ENCODE data around the gene MYO1A.
A peak's percentile ranks its signal among the peaks of the same experiment; 100 is the strongest.

MYO1A gene

DNA sequence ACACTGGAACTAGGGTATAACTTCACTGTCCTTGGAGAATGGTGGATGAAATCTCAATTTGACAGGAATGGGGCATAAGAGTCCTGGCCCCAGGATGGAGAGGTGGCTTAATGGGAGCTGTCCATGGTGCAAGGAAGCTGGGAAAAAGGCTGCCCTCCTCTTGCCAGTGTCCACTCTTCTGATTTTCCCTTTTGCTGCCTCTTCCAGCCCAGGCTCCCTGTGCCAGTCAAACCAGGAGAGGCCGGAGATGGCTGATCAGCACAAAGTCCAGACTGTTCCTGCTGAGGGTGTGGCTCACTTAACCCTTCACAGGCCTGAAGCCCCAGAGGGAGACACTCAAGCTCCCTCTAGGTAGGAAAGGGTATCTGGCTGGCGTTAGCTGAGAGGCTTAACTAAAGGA, at the start of gene MYO1A:
Gene MYO1A (minus strand): TSS at position 240 of the 400 bp plus-strand sequence. CDS start 1,806 bp downstream, outside the sequence.
- DNase-seq (ENCODE audit: low spot score): no peak

GRCh38 chr12:57099047-57099714, 49.3 kb upstream of the MYO1A start:
- no peak for DNase-seq (ENCODE audit: low spot score)

DNA sequence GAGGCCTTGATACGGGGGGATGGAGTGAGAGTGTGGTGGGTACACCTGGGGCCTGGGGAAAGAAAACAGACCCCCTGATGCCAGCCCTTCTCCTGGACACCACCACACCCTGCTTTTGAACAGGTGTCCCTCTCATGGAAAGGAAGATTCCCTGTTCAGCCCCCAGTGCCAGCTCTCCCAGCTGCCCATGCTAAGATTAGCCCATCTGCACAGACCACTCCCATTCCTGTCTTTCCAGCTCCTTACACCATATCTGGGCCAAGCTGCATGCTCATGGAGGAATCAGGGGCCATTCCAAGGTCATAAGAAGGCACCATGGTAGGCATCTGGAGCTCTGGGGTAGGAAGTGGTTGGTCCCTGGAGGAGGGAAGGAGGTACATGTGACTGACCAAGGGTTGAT, 48.6 kb upstream of the MYO1A start:
- no peak for DNase-seq (ENCODE audit: low spot score)

DNA sequence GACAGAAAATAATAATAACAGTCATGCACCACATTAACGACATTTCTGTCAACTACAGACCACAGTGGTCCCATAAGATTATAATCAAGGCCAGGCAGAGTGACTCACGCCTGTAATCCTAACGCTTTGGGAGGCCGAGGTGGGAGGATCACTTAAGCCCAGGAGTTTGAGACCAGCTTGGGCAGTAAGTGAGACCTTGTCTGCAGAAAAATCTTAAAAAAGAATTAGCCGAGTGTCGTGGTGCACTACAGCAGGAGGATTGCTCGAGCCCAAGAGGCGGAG, 47.6 kb upstream of the MYO1A start:
- no peak for DNase-seq (ENCODE audit: low spot score)

GRCh38 chr12:57096748-57097553, 47.0 kb upstream of the MYO1A start:
- DNase-seq (ENCODE audit: low spot score): no peak

GRCh38 chr12:57096099-57096572, 46.2 kb upstream of the MYO1A start:
- peak; percentile 38 for DNase-seq (ENCODE audit: low spot score)

GRCh38 chr12:57095440-57095839, 45.5 kb upstream of the MYO1A start:
- DNase-seq (ENCODE audit: low spot score): no peak

GRCh38 chr12:57094208-57095160, 44.6 kb upstream of the MYO1A start:
- peak; percentile 40 for DNase-seq (ENCODE audit: low spot score)

DNA sequence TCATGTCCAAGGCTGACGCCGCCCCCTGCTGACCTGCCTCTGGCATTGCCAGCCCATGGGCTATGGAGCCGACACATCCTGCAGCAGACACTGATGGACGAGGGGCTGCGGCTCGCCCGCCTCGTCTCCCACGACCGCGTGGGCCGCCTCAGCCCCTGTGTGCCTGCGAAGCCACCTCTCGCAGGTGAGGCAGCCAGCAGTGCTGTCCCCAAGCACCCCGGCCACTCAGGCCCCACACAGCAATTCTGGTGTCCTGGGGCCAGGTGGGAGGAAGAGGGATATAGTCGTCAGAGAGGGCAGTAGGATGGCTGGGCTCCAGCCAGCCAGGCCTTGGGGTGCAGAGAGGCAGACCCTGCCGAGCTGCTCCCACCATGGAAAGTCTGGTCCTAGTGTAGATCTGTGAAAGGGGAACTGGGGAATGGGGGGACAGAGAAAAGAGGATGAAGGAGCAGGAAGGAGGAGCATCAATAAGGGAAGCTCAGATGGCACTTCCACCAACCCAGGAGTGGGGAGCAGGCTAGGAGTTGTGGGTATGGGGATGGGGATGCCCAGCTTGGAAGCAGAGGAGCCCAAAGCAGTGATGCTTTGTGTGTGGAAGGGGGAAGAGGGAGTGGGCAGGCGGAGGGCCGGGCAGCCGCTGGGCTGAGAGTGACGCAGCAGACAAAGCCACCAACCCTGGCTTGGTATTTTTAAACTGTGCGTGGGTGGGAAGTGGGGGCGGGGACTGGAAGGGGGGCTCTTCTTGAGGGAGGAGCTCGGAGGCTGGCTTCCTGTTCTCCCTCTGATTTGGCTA, 43.7 kb upstream of the MYO1A start:
- DNase-seq (ENCODE audit: low spot score): peak; percentile 89

DNA sequence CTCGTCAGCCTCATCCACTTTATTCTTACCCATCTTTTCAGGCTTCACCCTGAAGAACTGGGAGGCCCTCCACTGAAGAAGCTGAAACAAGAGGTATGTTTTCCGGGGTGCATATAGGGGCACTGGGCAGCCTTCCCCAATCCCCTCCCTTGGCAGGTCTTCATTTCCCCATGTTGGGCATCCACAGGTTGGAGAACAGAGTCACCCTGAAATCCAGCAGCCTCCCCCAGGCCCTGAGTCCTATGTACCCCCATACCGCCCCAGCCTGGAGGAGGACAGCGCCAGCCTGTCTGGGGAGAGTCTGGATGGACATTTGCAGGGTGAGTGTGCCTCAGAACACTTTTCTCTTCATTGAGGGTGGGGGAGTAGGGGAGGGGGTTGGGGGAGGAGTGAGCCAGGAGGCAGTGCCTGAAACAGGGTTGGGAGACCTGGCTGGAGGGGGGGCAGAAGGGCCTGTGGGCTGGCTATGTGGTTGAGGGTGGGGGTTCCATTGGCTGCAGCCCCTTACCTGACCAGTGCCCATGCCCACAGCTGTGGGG, 43.0 kb upstream of the MYO1A start:
- DNase-seq (ENCODE audit: low spot score): no peak

GRCh38 chr12:57092529-57092862, 42.6 kb upstream of the MYO1A start:
- DNase-seq (ENCODE audit: low spot score): no peak

DNA sequence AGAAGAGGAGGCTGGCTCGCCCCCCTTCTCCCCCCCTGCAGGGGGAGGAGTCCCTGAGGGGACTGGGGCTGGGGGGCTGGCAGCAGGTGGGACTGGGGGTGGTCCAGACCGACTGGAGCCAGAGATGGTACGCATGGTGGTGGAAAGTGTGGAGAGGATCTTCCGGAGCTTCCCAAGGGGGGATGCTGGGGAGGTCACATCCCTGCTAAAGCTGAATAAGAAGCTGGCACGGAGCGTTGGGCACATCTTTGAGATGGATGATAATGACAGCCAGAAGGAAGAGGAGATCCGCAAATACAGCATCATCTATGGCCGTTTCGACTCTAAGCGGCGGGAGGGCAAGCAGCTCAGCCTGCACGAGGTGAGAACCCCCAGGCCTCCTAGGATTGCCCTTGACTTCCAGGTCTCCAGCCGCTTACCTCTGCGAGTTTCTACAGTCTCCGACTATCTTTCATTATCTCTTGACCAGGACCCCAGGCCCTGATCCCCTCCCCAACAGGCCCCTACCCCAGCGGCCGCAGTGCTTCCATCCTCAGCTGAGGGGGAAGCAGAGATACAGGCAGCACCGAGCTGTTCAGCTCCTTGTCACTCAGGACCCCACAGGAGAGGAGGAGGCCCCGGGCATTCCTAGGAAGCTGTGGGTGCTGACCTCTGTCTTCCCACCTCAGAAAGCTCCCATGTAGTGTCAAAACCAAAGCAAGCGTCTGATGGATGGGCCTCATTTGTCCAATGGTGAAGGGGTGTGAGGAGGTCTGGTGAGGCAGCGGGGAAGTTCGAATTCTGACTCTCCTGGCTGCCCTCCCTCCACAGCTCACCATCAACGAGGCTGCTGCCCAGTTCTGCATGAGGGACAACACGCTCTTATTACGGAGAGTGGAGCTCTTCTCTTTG, 42.0 kb upstream of the MYO1A start:
- no peak for DNase-seq (ENCODE audit: low spot score)

DNA sequence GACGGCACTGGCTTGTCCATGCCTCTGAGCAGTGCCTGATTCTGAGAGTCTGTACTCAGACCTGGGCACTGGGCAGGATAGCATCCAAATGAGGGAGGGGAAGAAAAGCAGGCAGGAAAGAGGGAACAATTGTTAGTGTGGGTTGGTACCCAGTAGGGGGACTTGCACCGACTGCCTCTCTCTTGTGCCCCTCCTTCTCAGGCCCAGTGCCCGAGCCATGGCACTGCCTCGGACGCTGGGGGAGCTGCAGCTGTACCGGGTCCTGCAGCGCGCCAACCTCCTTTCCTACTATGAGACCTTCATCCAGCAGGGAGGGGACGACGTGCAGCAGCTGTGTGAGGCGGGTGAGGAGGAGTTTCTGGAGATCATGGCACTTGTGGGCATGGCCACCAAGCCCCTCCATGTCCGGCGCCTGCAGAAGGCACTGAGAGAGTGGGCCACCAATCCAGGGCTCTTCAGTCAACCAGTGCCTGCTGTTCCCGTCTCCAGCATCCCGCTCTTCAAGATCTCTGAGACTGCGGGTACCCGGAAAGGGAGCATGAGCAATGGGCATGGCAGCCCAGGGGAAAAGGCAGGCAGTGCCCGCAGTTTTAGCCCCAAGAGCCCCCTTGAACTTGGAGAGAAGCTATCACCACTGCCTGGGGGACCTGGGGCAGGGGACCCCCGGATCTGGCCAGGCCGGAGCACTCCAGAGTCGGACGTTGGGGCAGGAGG, 41.2 kb upstream of the MYO1A start:
- DNase-seq (ENCODE audit: low spot score): no peak

DNA sequence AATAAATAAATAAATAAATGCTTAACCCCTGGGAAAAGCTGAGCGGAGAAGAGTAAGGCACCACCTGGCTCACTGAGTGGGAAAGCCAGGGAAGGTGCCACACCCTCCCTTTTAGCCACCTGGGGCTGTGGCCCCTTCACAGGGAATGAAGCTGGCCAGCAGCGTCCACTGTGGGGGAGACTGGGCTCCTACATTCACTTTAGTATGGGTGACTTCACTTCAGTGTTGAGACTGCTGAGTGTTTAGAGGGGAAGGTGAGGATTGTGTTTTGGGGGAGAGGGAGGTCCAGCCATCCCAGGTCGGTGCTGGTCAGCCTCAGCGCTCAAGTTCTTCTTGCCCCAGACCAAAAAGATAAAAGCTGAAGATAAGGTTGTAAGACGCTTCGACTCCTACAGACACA, 40.6 kb upstream of the MYO1A start:
- no peak for DNase-seq (ENCODE audit: low spot score)

DNA sequence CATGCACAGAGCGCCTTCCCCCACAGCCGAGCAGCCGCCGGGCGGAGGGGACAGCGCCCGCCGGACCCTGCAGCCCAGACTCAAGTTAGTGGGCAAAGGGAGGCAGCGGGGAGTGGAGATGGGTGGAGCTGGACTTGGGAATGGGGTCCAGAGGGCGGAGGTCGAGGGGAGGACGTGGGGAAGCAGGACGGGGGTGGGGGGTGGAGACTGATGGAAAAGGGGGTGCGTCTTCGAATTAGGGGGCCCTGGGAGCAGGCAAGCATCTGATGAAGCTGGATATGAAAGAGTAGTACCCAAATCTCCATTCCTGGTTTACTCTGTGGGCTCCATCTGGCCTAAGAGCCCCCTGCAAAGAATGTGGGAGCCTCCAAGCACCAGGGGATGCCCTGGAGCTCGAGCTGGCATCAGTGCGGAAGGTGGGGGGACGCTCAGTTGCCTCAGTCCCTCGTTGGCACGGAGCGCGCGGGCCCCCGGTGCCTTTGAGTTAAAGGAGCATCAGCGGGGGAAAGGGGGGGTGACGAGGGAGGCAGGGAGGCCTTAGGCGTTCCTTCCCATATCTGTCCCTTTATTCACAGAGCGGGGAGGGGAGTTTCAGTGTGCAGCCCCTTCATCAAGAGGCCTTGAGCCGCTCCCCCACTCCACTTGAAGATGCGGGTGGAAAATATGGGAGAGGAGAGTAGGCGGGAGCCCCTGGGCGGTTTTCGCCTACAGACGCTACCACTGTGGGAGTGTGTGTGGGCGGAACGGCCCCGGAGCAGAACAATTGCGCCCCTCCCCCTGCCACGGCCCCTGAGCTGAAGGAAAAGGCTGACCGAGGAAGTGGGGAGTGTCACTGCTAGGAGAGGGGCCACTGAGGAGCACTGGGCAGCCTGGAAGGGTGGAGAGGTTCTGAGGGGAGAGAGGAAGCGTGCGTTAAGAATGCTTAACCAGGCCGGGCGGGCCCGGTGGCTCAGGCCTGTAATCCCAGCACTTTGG, 39.6 kb upstream of the MYO1A start:
- DNase-seq (ENCODE audit: low spot score): no peak

DNA sequence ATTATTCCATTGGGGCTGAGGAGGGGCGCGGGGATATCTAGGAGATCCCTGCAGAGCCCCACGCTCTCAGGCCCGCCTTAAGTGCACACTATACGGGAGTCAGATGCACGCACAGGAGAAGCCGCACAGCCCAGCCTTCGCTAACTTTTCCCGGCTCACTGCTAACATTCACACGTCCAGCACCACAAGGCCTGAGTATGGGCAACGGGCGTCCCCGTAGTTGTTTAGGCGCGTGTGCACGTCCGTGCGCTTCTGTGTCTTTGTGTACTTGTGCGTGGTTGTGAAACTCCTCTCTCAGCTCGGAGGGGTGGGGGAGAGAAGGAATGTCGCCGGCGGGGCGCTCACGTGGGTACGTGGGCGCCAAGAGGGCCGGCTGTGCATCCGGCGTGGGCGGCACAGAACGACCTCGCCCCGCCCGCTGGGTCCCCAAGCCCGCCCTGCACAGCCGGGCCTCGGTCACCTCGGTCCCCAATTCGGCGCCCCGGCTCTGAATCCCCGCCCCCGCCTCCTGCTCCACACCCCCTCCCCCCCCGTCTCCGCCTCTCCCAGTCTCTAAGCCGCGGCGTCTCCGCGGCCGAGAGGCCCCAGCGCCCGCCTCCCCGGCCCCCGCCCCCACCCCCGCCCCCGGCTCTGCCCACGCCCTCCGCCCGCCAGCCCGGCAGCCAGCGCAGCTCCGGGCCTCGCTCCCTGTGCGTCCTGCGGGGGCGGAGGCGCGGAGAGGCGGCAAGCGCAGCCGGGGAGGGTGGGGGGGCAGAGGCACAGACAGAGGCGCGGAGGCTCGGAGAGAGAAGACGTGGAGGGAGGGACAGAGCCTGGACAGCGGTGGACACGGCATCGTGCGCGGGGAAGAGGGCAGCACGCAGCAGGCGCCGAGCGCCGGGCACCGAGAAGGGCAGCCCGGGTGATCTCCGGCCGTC, 38.7 kb upstream of the MYO1A start, which contains the start of gene NAB2:
Gene NAB2 (plus strand): TSS at position 761 of the 917 bp plus-strand sequence. CDS start 158 bp downstream, outside the sequence.
- peak; percentile 73 for DNase-seq (ENCODE audit: low spot score)

GRCh38 chr12:57087691-57088353, 37.9 kb upstream of the MYO1A start:
- DNase-seq (ENCODE audit: low spot score): peak; percentile 78

All from COLO829 (cell line).